Midbrain (tissue), 1 donor: ENCODE data around the gene DAGLA.

Source experiments
- DNase-seq: peaks from one replicate; lab custom pipeline; 2025; lab: John Stamatoyannopoulos, UW

Gene DAGLA

DNA sequence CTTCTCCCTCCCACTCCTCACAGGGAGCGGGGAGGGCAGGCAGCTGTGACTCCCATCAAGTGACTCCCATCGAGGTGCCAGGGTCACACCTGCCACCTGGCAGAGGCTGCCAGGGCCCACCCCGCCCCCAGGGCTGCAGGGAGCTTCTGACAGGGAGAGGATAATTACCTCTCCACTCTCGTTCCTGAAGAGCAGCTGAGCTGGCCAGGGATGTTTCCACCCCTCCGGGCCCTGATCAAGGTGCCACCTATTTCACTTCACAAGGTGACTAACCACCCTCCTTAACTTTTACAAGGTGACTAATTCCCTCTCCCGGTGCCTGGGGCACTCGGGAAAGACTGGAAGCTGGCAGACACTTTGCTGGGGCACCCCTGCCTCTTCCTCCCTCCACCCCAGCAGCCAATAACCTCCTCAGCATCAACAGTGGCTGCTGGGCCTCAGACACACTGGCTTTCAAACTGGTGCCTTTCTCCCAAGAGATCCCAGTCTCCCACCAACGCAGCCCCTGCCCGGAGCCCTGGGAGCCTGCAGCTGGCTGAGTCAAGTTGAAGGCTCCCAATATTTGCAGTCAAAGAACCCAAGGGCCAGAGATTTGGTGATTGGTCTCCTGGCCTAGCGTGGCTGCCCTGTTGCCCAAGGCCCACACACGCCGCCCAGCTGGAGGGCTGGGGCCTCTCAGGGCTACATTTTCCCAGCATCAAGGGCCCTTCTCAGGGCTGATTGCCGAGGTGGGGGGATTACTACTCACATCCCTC lies 50.2 kb downstream of the DAGLA start:
- no peak for DNase-seq

DNA sequence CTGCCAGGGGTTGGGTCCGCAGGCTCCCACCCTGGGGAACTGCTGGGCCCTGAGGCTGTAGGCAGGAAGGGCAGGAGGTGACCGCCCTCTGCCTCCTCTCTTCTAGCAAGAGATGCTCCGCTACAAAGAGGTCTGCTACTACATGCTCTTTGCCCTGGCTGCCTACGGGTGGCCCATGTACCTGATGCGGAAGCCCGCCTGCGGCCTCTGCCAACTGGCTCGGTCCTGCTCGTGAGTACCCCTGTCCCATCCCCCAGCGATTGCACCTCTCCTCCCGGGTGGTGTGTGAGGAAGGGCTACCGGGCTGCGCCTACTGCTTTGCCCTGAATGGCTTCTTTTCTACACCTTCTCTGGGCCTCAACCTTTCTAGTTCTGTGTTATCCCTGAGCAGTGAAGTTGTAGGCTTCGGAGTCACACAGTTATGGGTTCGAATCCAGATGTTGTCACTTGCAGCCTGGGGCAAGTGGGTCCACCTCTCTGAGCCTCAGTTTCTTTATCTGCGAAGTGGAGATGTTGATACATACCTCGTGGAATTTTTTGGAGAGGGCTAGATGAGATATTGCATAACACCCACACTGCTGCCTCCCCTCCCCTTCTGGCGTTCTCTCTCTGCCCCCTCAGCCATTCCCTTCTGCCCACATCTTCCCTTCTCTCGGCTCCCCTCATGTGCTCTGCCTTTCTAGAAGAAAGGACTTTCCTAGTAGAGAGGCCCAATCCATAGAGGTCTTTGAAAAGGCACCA lies 51.2 kb downstream of the DAGLA start:
- DNase-seq = no peak

DNA sequence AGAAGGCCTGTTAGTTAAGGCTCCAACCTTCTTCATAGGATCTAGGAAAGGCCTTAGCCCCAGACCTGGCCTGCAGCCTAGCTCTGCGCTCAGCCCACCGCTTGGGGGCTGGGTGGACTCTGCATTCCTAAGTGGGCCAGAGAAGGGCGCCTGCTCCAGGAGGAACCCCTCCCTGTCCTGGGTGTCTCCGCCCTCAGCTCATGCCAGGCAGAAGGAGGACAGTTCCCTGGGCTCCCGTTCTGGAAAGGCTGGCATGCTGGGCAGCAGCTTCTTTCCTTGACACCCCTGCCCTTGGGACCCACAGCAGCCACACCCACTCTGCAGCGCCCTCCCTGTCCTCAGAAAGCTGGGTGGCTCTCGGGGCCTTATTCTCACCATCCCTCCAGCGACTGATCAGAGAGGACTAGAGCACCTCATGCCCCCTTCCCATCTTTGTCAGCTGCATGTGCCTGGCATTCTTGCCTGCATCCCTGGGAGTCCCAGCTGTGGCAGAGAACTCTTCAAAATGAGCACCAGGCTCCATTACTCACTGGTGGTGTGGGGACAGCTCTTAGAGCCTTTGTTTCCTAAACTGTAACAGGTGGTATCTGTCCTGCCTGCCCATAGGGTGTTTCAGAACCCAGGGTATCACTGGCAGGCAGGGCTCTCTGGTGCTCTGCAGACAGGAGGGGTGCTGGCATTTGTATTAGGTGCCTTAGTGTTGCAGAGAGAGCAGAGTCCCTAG lies 51.9 kb downstream of the DAGLA start:
- DNase-seq = peak; percentile 22

DNA sequence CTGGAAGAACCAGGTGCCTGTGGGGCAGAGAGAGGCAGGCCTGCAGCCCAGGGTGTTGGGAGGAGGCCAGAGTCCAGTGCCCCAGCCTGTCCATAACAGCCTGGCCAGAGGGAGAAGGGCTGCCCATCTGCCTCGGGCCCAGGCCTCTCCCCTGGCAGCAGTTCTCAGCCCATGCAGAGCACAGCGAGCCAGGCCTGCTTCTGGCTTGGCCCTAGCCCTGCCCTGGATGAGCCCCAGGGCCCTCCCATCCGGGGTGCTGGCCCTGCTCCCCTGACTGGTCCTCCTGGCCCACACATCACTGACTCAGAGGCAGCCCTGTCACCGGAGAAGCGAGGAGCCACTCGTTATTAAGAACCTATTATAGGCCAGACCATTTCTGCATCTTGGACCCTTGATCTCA lies 52.5 kb downstream of the DAGLA start:
- DNase-seq = peak; percentile 35

DNA sequence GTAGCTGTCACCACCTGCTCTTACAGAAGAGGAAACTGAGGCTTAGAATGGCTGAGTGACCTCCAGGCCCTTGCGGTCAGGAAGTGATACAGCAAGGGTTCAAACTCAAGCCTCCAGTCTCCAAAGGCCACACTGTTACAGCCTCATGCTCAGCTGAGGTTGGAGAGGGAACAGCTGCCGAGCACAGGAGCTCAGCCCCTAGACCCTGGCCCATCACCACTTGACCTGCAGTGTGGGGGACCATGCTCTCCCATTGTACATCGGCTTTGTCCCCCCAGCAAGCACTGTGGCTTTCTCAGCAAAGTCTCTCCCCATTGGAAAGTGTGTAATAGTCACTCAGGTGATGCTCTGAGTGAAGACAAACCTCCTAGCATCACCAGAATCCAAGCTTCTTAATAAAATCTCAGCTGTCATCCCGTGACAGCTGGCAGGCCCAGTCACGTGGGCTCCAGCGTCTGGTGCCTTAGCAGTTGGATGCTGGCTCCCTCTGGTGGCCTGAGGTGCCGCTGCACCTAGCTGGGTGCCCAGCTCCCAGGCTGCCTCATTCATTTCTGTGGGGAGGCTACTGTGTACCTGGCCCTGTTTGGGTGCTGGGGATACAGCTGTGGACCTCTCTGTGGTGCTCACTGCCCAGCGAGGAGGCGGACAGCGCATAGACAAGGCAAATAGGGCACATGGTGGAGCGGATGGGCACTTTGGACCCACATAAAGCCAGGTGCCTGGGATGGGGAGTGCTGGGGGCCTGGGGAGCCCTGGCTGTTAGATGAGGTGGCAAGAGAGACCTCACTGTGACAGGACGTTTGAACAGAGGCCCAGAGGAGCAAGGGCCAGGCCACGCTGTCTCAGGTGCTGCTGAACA lies 53.2 kb downstream of the DAGLA start:
- peak; percentile 87 for DNase-seq

DNA sequence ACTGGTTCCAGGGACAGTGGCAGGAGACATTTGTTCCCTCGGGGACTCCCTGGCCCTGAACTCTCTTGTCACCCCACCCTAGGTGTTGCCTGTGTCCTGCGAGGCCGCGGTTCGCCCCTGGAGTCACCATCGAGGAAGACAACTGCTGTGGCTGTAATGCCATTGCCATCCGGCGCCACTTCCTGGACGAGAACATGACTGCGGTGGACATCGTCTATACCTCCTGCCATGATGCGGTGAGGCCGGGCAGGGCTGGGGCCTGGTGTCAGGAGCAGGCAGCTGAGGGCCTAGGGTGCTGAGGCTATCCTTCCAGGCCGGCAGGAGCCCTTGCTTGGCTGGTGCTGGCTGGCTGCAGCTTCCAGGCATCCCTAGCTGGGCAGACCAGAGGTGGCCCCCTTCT lies 54.6 kb downstream of the DAGLA start:
- no peak for DNase-seq

DNA sequence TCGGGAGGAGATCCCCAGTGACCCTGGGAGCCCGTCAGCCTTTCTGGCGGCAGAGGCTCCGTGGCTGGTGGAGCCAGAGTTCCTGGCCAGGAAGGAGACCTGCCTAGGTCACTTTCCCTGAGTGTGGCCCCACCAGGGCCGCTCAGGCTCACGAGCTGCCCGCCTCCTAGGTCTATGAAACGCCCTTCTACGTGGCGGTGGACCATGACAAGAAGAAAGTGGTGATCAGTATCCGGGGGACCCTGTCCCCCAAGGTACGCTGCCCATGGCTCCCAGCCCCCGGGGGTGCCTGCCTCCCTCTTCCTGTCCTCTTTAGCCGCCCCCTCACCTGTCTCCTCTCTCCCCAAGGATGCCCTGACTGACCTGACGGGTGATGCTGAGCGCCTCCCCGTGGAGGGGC lies 55.2 kb downstream of the DAGLA start:
- no peak for DNase-seq

DNA sequence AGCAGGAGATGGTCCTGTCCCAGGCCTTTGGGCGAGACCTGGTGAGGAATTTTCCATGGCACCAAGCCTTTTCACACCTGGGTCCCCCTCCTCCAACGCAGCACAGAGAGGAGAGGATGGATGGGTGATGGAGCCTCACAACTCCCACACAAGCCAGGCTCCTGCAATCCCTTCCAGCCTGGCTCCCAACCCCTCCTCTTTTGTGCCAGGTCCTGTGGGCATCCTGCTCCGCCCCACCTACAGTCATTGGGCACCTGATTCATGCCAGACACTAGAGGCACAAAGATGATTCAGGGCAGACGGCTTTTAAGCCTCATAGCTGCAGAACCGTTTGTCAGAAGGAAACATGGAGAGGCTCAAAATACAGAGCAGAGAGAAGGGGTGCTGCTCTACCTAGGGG lies 56.1 kb downstream of the DAGLA start:
- no peak for DNase-seq

DNA sequence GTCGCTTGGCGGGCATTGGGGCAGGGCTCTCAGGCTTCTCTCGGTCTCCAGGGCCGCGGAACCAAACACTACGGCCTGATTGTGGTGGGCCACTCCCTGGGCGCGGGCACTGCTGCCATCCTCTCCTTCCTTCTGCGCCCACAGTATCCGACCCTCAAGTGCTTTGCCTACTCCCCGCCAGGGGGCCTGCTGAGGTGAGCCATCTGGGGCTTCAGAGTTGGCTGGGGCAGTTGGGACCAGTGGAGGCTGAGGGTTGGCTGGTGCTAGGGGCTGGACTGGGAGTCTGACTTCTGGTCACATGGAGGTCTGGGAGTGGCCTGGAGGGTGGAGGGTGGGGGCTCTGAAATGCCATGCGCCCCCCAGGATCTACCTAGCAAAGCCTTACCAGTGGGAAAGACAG lies 56.9 kb downstream of the DAGLA start:
- no peak for DNase-seq

DNA sequence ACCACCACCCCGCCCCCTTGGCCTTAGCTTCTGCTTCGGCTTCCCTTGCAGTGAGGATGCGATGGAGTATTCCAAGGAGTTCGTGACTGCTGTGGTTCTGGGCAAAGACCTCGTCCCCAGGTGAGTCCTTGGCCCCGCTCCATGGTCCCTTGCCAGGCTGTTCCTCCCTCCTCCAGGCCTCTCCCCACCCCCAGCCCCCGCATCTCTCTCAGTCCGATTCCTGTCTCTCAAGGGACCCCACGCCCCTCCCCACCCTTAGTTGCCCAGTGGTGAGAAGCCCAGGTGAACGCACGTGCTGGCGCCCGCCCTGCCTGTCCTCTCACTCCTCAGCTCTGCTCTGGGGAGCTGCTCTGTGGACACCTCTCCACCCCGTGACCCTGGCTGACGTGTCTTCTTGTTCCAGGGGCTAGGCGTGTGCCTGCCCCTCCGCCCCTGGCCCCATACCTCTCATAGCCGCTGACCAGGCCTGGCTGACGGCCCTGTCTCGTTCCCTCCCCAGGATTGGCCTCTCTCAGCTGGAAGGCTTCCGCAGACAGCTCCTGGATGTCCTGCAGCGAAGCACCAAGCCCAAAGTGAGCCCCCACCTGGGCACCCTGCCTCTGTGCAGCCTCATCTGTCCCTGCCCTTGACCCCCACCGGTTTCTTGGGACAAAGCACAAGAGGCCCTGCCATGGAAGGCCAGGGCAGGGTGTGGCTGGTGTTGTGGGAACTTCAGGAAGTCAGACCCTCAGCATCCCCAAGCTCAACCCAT lies 57.6 kb downstream of the DAGLA start:
- no peak for DNase-seq

DNA sequence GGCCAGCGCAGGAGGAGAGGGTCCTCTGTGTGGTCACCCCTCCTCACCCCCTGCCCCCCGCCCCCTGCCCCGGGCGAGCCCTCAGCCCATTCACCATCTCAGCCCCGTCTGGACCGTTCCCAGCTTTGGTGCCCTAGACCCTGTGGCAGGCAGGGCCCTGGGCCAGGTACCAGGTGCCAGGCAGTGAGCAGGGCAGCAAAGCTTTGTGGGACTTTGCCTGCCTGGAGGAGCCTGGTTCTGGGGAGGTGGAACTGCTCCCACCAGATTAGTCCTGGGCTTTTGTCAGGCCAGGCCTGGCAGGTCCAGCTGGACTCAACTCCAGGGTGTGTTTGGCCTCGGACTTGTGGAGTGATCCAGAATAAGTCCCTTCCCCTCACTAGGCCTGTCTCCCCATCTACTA lies 58.6 kb downstream of the DAGLA start:
- no peak for DNase-seq

DNA sequence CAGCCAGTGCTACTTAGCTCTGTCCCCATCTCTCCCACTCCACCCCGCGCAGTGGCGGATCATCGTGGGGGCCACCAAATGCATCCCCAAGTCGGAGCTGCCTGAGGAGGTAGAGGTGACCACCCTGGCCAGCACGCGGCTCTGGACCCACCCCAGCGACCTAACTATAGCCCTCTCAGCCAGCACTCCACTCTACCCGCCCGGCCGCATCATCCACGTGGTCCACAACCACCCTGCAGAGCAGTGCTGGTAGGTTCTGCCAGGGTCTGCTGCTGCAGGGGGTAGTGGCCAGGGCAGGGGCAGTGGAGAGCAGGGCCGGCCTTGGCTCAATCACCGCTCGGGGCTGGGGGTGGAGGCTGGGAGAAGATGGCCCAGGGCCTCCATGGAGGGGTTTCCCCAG lies 59.2 kb downstream of the DAGLA start:
- DNase-seq = no peak

DNA sequence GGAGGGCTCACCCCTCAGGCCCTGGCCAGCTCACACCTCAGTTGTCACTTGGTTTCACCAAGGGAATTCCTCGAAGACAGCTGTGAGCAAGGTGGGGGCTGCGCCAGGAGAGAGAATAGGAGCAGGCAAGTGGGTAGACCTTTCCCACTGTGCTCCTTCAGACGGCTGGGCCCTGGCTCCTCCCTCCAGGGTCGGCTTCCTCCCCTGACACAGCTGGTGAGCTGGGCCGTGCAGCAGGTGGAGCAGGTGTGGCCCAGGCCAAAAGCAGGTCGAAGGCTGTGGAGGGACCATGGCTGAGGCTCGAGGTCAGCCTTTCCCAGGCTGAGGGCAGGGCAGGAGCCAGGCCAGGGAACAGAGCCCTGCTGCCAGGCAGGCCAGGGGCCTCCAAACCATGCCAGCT lies 59.8 kb downstream of the DAGLA start:
- DNase-seq = no peak

DNA sequence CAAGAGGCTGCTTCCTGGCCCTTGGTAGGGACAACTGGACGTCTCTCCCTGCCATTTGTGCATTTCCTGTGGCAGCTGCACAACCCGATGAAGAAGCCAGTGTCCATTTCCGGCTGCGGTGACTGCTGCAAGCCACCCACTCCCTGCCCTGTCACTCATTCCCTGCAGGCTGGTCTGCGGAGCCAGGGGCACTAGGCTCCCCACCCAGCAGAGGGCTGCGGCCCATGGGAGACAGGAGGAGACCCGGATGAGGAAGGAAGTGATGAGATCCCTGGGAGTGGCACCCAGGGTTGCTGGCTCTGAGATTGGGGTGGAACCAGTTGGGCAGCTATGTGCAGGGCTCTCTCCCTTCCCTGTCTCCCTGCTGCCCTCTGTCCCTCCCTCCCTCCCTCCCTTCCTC lies 62.2 kb downstream of the DAGLA start:
- DNase-seq = no peak

DNA sequence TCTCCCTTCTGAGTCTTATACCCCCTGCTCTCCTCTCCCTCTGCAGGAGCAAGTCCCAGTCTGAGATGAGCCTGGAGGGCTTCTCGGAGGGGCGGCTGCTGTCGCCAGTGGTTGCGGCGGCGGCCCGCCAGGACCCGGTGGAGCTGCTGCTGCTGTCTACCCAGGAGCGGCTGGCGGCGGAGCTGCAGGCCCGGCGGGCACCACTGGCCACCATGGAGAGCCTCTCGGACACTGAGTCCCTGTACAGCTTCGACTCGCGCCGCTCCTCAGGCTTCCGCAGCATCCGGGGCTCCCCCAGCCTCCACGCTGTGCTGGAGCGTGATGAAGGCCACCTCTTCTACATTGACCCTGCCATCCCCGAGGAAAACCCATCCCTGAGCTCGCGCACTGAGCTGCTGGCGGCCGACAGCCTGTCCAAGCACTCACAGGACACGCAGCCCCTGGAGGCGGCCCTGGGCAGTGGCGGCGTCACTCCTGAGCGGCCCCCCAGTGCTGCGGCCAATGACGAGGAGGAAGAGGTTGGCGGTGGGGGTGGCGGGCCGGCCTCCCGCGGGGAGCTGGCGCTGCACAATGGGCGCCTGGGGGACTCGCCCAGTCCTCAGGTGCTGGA lies 63.4 kb downstream of the DAGLA start:
- no peak for DNase-seq

DNA sequence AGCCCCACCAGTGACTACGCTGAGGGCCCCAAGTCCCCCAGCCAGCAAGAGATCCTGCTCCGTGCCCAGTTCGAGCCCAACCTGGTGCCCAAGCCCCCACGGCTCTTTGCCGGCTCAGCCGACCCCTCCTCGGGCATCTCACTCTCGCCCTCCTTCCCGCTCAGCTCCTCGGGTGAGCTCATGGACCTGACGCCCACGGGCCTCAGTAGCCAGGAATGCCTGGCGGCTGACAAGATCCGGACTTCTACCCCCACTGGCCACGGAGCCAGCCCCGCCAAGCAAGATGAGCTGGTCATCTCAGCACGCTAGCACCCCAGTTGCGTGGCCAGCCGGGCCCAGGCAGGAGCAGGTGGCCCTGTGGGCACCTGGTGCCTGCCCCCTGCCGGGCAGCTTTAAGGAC lies 64.0 kb downstream of the DAGLA start:
- DNase-seq = no peak

DNA sequence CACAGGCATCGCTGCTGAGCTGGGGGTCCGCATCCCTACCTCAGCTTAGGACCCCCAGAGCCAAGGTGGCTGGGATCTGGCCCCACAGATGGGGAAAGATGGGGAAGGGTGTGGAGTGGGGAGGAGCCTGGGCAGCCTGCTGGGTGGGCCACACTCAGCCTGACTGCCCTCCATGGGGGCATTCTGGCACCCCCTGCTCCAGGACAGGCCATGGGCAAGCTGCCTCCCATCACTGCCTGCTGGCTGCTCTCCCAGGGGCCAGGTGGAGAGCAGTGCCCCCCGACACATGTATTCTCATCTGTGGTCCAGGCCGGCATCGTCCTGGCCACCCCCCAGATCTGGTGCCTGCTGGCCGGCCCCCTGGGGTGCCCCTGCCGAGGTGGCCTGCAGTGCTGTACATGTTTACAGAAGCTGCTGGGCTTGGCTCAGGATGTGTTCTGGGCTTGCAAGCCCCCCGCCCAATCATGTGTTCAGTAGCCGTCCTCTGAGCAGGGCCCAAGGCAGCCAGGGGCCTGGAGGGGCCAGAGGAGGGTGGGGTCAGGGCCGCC lies 64.5 kb downstream of the DAGLA start:
- DNase-seq = no peak

DNA sequence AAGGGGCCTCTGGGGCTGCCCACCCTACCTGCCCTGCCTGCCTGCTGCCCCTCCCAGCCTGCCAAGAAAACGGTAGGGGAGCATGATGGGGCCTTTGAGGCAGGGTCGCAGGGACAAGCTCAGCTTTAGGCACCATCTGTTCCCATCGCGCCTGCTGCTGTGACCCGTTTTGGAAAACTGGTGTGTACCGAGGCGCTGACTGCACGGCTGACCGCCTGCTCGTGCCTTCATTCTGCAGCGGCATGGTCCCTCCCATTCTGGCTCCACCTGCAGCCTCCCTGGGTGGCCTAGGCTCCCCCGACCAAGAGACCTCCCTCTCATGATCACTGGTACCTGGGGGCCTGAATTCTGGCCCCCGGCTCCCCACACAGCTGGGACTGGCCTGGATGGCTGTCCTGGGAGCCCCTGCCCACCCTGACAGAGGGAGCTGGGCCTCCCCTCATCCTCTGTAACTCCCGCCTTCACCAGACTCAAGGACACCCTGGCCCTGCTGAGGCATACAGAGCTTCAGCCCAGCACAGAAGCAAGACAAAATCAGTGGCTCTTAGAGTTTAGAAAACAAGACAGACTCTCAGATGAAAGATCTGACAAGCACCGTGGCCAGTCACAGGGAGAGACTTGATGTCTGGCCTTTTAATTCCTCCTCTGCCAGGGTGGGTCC lies 65.7 kb downstream of the DAGLA start:
- DNase-seq = no peak

DNA sequence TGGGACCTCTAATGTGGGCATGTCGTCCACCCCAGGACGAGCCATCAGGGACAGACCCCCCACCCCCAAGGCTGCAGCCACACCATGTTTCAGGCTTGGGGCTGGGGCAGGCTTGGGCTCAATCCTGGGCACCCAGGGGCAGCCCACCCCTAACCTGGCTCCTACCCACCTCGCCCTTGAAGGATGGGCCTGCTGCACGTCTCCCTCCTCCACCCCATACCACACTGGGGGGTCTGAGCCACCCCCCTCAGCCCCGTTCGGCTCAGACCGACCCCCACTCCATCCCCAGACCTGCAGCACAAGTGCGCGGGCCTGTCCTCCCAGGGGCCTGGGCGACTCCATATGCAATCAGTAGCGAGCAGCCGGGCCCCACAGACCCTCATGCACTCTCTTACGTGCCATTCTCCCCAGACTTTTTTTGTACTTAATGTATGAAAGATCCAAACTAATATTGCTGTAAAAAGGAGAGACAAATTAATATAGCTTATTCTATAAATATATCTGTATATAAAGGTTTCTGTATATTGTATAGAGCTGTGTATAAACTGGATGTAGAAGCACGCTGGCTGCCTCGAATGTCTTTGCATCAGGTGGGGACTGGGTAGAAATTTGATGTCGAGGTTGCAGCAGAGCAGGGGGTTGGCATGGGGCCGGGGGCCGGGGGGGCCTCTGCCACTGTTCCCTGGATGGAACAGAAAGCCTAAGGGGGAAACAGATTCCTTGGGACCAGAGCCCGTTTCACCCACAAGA lies 66.4 kb downstream of the DAGLA start:
- DNase-seq = no peak
